Fibroblast of villous mesenchyme (primary cell): ENCODE results near the gene NR5A1. TPM values are rescaled to one million over a fixed set of nuclear protein-coding genes. Genes with fewer than 3 reads are reported as not detected.

Experiments used
- DNase-seq: peaks from one replicate; pipeline ENCODE4 v3.0.0-alpha.2; 2010; ENCODE audit warnings: low read depth
- H3K4me3 ChIP-seq: 2 replicates; pipeline ENCODE4 v1.5.1; 2011; ENCODE audit warnings: low read depth, mild to moderate bottlenecking, low read length
- total RNA-seq: library from RNA; depleted of rRNA; stranded (reverse); fragments of >200 nt; gene quantifications from 2 replicates; pipeline ENCODE4 v1.2.3, GENCODE V29; 2012
- TF ChIP-seq, protein P1 (sequence below): IDR thresholded peaks from 2 replicates; pipeline ENCODE4 v1.5.1; 2012; ENCODE audit warnings: low read depth, mild to moderate bottlenecking, low read length; ENCODE audit not compliant: insufficient read depth

Gene NR5A1
- total RNA-seq, 1 donor: not detected

DNA sequence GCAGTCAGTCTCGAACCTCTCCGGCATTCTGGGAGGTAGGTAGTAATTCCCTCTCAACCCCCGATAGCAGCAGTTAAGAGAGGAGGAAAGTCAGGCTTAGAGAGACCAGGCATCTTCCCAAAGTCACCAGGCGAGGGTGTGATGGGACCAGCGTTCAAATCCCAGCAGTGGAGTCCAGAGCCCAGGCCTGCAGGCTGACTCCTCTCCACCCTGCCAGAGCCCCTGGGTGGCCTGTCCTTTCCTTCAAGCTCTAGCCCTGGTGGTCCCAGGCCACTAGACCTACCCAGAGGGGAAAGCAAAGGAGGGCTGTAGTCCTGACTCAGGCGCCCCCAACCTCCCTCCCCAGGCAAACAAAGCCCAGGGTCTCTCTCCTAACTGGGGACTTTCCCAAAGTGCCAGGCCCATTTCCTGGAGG lies 4.2 kb upstream of the NR5A1 start:
- DNase-seq: no peak
- TF ChIP-seq, protein P1, sequence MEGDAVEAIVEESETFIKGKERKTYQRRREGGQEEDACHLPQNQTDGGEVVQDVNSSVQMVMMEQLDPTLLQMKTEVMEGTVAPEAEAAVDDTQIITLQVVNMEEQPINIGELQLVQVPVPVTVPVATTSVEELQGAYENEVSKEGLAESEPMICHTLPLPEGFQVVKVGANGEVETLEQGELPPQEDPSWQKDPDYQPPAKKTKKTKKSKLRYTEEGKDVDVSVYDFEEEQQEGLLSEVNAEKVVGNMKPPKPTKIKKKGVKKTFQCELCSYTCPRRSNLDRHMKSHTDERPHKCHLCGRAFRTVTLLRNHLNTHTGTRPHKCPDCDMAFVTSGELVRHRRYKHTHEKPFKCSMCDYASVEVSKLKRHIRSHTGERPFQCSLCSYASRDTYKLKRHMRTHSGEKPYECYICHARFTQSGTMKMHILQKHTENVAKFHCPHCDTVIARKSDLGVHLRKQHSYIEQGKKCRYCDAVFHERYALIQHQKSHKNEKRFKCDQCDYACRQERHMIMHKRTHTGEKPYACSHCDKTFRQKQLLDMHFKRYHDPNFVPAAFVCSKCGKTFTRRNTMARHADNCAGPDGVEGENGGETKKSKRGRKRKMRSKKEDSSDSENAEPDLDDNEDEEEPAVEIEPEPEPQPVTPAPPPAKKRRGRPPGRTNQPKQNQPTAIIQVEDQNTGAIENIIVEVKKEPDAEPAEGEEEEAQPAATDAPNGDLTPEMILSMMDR: no peak
- H3K4me3 ChIP-seq: no peak overlapping the region

DNA sequence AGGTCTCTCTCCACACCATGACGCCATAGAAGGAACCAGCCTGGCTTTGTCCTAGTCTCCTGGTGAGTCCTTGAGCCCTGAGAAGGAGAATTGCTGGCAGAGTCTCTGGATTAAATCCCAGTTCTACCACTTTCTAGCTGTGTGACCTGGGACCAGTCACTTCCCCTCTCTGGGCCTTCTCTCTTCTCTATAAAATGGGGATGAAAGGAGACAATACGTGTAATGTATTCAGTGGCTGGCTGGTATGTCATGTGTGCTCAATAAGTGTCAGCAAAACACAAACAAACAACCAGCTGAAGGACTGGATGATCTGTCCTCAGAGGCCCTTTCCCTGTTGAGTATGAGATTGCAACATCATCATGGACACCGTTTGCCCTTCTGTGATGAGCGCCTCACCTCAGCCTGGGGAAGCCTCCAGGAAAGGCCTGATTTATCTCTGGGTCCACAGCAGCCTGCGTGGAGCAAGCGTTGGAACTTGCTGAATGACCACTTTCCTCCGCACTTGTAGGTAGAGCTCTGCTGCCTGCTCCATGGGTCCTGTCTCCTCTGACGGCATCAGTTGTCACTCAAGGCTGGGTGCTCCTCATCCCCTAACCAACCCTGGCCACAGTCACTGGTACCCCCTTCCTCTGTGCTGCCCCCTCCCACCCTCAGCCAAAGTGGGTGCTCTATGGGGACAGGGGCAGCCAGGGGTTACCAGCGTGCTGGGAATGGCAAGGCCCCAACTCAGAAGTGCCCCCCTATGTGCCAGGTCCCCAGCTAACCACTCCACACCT lies 3.6 kb upstream of the NR5A1 start:
- no peak overlapping the region for H3K4me3 ChIP-seq
- peak; percentile 41 for DNase-seq
- TF ChIP-seq, protein P1: no peak

- TF ChIP-seq, protein P1: no peak
- DNase-seq: no peak
- no peak overlapping the region for H3K4me3 ChIP-seq
Observed at GRCh38 chr9:124507880-124508423, 753 bp upstream of the NR5A1 start.

- TF ChIP-seq, protein P1: no peak
- H3K4me3 ChIP-seq: no peak overlapping the region
Observed at GRCh38 chr9:124506433-124506832, 766 bp downstream of the NR5A1 start.

DNA sequence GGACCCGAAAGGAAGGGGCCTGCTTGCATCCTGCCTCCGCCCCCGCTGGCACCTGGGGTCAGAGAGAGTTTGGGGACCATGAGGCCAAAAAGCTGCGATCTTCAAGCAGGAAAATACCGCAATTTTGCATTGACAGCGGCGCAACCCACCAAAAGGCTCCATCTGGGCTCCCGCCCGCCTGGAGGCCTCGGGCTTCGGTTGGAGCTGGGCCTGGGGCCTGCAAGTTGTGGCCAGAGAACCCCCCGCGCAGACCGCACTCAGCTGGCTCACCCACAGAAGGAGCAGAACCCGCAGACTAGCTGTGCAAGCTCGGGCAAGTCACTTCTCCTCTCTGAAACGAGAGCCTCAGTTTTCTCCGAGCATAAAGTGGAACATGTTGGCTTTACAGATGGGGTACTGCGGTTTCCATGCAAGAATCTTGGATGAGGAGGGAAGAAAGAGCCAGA lies 1.3 kb downstream of the NR5A1 start:
- no peak overlapping the region for H3K4me3 ChIP-seq
- TF ChIP-seq, protein P1: no peak
- DNase-seq: no peak

More at GRCh38 chr9:124506433-124506832, 766 bp downstream of the NR5A1 start:
- DNase-seq: no peak

GRCh38 chr9:124505006-124505900 lies 1.9 kb downstream of the NR5A1 start:
- TF ChIP-seq, protein P1: no peak
- no peak overlapping the region for H3K4me3 ChIP-seq
- DNase-seq: no peak
